HG03521 (cell line): Measurements from ENCODE around the gene RAD23B.
A peak's percentile ranks its signal among the peaks of the same experiment; 100 is the strongest.
"Not testable (repeated sequence)": the region's sequence is repeated elsewhere in the genome, so short reads cannot be mapped to it uniquely, and the experiment has no call there.

Experiments used
- ATAC-seq: cut with Tn5 transposase; IDR thresholded peaks from one replicate; pipeline ENCODE4 v1.9.1; 2021; ENCODE audit warnings: mild to moderate bottlenecking, moderate library complexity; ENCODE audit not compliant: unreplicated experiment

Gene RAD23B

DNA sequence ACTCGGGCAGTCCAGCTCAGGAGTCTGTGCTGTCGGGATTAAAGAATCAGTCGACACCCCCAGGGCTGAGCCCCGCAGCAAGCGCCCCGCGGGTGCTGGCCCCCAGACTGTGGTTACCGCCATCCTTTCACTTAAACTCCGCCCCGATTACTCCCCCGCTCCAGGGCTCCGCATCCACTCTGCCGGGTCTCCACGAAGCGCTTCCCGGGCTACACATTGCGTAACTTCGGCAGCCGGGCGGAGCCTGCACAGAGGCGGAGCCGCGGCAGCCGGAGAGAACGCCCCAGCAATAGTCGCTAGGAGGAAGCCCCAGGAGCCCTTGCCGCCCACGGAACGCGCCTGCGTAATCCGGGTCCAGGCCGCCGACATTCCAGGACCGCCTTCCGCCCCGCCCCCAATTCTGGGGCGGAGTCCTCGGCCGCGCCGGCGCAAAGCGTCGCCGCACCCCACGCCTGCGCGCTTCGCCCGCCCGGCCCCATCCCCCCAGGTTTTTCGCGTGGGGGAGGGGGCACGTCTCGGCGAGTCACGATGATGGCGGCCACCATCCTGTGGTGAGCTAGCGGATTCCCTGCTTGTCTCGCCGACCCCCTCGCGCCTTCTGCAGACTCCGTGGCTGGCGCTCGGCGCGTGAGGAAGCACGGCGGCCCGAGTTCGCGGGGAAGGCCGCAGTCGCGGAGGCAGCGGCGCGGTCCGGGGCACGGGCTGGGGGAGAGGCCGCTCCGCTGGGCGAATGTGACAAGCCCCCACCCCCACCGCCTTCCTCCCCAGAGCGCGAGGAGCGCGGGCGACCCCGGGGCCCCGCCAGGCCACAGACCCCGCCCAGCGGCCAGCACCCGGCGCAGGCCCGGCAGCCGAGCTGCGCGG is at the start of gene RAD23B:
TSS of gene RAD23B (plus strand) at position 521 of the 864 bp plus-strand sequence. CDS start 351 bp downstream, outside the sequence.
- peak; percentile 87 for ATAC-seq

DNA sequence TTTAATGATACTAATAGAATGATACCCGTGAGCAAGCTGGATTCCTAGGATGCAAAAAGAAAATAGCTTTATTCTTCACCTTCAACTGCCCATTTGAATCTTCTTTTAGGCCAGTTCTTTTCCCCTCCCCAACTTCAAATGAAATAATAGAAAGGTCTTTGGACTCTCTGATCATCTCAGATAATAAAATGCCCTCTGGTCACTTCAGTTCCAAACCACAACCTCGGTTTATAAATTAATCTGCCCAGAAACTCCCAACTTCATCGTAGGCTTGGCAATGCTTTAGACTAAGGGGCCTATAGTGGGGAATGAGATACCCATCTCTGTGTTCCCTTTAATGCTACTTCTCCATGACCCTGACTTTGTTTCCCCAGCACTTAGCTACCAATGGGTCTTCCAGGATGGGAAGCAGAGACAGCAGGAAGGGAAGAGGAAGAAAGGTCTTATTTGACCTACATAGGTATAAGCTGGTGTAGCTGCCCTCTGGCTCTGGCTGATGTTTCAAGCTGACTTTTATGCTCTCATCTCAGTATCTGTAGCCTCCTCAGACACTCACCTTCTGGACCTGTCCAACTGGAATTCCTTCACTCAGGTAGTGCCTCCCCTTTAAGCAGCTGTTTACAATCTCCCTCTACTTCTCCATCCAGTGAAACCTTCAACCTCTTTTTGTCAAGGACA is 47.2 kb upstream of the RAD23B start:
- ATAC-seq: no peak

- no peak for ATAC-seq
These were observed 45.2 kb upstream of the RAD23B start for GRCh38 chr9:107237873-107238272.

- ATAC-seq: no peak
These were observed 43.6 kb upstream of the RAD23B start for GRCh38 chr9:107239474-107239873.

GRCh38 chr9:107240260-107240659 is 42.8 kb upstream of the RAD23B start:
- ATAC-seq: no peak

- no peak for ATAC-seq
These were observed 40.7 kb upstream of the RAD23B start for GRCh38 chr9:107242073-107243030.

DNA sequence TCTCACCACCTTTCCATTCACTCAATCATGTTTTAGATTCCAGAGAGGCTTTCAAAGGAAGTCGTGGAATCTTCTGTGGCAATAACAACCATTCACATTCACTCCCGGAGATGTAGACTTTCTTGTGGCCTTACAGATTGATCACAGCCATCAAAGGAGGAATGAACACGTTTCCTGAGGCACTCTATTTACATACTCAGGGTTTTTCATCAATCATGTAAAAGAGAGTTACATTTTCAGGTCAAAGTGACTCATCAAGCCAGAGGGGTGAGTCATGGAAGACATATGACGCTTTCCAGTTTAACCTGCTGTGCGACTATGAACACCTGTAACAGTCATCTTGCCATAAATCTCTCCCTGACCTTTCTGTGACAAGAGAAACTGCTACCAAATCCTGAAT is 39.3 kb upstream of the RAD23B start:
- ATAC-seq: no peak

- ATAC-seq: no peak
These were observed 36.5 kb upstream of the RAD23B start for GRCh38 chr9:107246259-107247254.

- no peak for ATAC-seq
These were observed 34.4 kb upstream of the RAD23B start for GRCh38 chr9:107248714-107249113.

DNA sequence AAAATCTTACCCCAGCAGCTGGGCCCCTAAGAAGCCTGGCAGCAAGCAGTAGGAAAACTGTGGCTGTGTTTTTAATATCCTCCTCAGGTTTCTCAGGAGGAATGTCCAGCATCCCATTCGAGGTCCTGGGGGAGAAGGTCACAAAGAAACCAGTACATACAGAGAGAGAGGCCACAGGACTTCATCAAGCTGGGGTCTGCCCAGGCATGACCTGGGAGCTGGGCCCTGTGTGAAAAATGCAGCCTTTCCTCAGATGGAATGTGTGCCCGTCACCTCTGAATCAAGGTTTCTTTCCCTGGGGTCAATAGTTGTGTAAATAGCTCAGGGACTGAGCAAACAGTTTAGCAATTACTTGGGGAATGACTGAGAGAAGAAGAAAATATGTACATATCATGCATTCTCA is 33.9 kb upstream of the RAD23B start:
- no peak for ATAC-seq

- no peak for ATAC-seq
These were observed 33.3 kb upstream of the RAD23B start for GRCh38 chr9:107249665-107250285.

DNA sequence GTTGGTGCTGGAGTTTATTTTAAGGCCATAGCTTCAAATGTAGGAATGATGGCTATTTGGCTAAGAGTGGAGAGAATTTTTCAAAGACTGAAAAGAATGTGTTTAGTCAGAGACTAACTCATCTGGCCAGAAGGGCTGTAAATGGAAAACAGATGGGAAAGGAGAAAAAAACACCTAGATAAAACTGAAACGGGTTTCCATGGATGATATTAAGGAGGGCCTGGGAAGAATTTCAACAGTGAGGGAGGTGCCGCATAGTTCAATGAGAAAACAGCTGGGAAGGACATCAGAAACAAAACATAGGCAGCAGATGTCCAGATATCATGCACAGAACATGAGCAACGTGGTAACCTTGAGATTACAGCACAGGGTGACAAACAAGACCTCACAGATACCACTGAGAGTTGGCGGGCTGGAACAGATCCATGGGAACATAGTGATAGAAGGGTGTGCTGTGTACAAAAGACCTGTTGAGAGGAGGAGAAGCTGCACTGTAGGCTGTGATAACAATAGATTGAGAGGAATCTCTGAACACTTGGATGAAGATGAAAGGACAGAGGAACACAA is 31.2 kb upstream of the RAD23B start:
- ATAC-seq: no peak

- ATAC-seq: no peak
These were observed 24.2 kb upstream of the RAD23B start for GRCh38 chr9:107258919-107259318.

GRCh38 chr9:107259751-107260313 is 23.2 kb upstream of the RAD23B start:
- ATAC-seq: not testable (repeated sequence)

- ATAC-seq: peak; percentile 99
These were observed 22.5 kb upstream of the RAD23B start for GRCh38 chr9:107260437-107261081.

- ATAC-seq: no peak
These were observed 22.0 kb upstream of the RAD23B start for GRCh38 chr9:107261106-107261505.

GRCh38 chr9:107263289-107263688 is 19.8 kb upstream of the RAD23B start:
- no peak for ATAC-seq
